GM21360 (cell line): Measurements from ENCODE around the gene TMEM164.
A peak's percentile ranks its signal among the peaks of the same experiment; 100 is the strongest.
"Not testable (repeated sequence)": the region's sequence is repeated elsewhere in the genome, so short reads cannot be mapped to it uniquely, and the experiment has no call there.

Source experiments
- ATAC-seq: cut with Tn5 transposase; IDR thresholded peaks from one replicate; pipeline ENCODE4 v1.9.1; 2021; ENCODE audit warnings: mild to moderate bottlenecking, moderate library complexity; ENCODE audit not compliant: unreplicated experiment

The TMEM164 gene

DNA sequence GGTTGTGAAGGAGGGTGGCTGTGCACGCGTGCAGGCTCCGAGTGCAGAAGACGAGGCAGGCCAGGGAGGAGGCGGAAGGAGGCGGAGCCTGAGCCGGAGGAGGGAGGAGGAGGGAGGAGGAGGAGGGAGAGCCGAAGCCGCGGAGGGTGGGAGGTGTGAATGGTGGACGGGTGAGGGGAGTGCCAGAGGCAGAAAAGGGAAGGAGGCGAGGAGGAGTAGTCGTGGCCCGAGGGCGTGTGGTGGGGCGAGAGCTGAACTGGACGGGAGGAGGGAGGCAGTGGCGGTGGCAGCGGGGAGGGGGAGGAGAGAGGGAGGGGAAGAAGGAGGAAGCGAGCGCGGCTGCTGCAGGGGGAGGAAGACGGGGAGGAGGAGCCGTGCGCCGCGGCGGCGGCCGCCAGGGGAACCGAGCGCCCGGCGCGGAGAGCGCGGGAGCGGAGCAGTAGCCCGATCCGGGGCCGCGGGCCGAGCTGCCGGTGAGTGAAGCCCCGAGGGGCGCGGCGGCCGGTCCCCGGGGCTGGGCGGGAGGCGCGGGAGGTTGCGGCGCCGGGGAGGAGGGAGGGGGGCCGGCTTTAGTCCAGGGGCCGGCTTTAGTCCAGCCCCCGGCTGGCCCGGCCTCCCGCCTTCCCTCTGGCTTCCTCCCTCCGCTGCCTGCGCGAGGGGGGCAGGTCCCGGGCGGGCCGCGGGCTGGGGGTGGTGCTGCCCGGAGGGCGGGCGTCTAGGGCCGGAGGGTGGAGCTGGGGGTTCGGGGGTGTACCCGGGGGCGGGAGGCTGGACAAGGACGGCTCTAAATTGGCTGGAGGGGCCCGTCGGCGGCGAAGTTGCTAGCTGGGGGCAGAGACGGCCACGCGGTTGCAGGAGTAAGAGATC, at the start of gene TMEM164:
TSS of gene TMEM164 (plus strand) at position 815 of the 867 bp plus-strand sequence. CDS start 661 bp downstream, outside the sequence.
- peak; percentile 69 for ATAC-seq

DNA sequence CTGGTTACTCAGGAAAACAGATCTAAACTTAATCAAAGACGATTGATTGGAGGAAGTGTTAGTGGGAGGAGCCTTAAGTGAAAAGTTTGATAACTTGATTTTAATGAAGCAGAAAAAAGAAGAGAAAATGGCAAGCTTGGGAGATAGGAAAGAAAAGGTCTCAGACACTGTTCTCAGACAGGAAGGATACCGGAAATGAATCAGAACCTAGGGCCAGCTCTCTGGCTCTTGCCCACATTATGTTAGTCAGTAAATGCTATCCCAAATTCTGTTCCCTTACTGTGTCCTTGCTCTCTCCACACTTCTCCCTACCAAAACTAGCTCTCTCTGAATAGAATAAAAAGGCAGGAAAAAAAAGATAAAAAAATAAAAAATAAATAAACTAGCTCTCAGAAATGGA, 48.6 kb upstream of the TMEM164 start:
- ATAC-seq: no peak

DNA sequence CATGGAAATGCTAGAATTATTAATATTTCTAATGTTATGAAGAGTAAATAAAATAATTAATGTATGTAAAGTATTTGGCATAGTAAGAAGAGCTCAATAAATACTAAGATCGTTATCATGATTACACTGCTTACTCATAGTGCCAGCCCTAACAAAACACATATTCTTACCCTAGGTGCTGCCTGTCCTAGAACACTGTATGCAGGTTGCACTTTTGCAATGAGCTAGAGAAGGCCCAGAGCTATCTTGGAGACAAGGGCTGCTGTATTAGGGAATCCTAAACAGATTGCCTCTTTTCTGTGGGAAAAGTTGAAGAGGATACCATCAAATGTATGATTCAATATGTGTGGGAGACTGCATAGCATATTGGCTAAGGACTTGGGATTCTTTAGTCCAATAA, 48.0 kb upstream of the TMEM164 start:
- no peak for ATAC-seq

DNA sequence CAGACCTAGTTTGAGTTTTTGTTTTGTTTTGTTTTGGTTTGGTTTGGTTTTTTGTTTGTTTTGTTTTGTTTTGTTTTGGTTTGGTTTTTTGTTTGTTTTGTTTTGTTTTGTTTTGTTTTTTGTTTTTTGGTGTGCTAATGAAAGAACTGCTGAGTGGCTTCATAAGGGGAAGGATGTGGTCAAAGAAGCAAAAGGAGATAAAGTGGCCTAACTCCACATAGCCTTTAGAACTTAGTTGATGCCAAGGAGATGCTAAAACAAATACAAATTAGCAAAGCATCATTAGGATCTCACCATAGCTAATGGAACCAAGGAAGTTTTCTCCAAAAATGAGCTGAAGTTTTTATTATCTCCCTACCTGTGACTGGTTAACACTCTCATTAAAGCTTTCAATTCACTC, 44.6 kb upstream of the TMEM164 start:
- ATAC-seq: no peak

DNA sequence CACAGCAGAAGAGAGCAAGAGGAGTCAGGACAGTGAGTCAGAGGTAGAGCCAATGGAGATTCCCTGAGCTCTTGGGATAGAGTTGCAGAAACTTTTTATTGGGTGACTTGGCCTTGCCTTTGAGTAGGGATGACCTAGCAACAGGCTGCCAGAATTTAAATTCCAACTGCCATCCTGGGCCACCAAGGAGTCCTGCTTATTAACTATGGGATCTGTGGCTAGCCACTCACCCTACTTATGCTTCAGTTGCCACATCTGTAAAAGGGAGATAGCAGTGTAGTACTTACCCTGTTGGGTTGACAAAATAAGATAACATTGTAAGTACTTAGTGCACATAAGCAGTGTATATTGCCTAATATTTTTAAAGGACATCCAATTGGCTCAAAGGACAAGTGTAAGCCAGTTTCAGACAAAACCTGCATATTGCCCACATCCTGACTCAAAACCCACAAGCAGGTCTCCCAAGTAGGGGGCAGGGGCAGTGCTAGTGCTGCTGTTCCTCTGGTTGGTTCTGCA, 43.5 kb upstream of the TMEM164 start:
- no peak for ATAC-seq

DNA sequence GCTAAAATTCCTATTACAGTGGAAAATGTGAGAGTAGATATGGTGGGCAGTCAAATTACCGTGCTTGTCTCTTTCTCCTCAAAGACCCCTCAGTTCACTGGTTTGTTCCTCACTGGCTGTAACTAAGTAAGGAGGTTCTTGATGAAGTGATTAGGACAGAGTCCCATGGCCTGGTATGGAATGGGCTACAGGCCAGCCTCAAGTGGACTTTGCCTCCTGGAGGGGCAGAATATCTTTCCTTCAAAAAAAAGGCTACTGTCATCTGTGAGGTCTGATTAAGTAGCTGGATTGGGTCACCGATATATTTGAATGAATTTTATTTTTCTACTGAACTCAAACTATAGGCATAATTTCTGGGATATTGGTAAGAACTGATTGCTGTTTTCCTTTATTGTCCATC, 38.5 kb upstream of the TMEM164 start:
- no peak for ATAC-seq

DNA sequence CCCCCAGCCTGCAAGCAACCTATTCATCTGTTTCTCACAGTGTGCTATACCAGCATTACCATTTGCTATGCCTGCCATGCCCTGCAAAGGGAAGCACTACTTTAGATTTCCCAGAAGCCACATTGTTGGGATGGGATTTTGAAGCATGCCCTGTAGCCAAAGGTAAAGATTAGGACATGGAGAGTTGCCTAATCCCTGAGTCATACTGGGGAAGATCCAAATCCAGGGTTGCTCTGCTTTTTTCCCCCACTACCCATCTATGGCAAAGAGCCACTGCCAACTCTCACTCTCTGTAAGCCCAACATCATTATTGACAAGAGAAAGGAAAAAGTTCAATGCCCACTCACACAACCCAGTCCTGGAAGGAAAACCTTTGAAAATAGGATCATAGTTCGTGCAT, 36.7 kb upstream of the TMEM164 start:
- ATAC-seq: no peak

DNA sequence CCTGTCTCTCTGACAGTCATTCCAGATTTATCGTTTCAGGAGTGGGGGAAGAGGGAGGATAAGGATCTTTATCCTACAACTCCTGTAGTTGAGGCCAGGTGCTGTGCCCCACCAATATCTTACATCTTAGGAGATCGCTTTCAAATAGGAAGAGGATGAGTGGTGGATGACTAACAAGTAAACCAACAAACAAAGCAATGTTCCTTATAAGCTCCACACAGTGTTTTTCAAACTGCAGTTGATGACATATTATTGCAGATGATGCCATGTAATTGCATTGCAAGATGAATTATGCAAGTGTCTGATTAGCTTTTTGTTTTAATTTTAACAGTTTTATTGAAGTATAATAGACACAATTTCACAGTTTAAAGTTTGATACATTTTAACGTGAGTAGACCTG, 35.8 kb upstream of the TMEM164 start:
- no peak for ATAC-seq

DNA sequence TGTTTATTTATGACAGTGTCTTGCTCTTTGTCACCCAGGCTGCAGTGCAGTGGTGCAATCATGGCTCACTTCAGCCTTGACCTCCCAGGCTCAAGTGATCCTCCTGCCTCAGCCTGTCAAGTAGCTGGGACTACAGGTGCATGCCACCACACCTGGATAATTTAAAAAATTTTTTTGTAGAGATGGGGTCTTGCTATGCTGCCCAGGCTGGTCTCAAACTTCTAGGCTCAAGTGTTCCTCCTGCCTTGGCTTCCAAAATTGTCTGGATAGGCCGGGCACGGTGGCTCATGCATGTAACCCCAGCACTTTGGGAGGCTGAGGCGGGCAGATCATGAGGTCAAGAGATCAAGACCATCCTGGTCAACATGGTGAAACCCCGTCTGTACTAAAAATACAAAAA, 32.1 kb upstream of the TMEM164 start:
- not testable (repeated sequence) for ATAC-seq

DNA sequence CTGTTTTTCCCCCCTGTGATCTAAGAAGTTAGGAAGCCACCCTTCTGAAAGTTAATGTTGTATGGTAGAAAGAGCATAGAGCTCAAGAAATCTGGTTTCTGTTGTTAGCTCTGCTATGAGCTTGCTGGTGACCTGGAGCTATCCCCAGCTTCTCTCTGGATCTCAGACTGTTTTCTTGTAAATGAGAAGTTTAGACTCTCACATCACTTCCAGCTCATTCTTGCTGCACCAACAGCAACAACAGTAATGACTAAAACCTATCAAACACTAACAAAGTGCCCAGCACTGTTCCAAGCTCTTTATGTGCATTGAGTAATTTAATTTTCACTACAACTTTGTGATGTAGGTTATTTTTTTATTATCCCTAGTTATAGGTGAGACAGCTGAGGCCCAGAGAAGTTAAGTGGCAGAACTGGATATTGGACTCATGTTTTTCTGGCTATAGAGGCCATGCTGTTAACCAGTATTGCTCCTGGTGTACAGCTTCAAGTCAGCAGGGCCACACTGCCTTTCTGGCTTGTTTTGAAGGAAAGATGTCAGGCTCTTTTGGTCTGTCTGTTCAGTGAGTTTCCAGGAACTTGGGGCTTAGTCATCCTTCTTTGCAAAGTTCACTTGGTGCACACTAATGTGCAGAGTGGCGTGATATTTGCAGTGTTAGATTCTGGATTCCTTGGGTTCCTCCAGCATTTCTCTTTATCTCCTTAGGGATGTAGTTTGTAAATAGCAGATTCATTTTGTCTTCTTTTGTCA, 27.8 kb upstream of the TMEM164 start:
- ATAC-seq: no peak

DNA sequence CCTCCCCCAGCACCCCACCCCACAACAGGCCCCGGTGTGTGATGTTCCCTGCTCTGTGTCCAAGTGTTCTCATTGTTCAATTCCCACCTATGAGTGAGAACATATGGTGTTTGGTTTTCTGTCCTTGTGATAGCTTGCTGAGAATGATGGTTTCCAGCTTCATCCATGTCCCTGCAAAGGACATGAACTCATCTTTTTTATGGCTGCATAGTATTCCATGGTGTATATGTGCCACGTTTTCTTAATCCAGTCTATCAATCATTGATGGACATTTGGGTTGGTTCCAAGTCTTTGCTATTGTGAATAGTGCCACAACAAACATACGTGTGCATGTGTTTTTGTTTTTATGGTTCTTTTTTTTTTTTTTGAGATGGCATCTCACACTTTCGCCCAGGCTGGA, 17.7 kb upstream of the TMEM164 start:
- ATAC-seq: not testable (repeated sequence)

DNA sequence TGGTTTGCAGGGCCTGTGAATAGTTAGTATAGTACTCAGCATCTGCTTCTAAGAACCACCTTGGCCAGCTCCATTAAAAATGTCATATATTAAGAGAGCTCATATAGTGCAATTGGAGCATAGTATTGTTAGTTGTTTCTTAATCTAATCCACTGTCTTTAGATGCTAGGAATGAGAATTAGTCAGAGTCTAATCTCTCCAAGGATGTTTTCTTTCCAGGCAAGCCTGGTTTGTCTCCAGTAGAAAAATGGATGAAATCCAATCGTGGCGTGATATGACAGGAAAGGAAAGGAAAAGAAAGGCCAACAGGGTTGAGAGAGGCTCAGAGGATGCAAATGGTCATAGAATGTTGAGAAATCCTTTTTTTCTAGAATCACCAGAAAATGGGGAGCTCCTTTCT, 15.0 kb upstream of the TMEM164 start:
- no peak for ATAC-seq

DNA sequence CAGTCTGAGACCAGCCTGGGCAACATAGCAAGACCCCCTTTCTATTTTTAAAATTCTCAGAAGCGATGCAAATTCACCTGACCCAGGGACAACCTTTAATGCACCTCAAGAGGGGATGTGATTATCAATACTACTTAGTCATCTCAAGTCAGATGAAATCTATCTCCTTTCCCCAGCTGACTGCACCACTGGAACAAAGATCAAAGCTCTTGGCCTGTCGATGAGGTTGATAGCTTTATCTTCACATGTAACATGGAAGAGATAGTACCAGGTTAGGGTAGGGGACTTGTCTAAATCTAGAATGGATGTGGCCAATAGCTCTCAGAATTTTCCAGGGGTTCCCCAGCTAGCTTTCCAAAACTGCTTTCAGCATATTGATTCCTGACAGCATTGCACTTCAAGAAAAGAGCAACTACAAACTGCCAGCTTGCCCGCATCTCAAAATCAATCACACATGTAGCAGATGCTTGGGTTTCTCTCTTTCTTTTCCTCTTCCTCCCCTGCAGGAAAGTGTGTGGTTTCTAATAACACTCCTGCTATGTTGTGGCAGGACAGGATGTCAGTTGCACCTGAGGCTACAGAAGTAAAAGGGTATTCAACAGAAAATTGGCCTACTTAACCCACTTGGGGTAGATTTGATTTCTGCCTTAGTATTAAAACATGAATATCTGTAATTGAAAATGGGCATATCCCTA, 12.2 kb upstream of the TMEM164 start:
- no peak for ATAC-seq

DNA sequence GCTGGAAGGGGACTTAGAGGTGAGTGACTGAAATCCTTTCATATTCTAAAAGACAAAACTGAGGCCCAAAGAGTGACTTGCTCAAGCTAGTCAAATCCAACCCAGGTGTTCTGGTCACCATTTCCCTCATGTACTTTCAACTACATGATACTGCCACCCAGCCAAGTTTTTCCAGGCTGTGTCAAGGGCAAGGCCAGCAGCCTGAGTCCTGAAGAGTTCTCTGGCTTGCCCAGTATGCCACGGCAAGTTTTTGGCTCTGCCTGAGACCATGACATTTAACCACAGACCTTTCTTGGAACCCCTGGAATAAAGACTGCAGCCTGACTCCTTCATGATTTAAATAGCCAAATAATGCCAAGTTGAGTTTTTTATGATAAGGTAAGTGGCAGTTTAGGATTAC, 10.7 kb upstream of the TMEM164 start:
- no peak for ATAC-seq

DNA sequence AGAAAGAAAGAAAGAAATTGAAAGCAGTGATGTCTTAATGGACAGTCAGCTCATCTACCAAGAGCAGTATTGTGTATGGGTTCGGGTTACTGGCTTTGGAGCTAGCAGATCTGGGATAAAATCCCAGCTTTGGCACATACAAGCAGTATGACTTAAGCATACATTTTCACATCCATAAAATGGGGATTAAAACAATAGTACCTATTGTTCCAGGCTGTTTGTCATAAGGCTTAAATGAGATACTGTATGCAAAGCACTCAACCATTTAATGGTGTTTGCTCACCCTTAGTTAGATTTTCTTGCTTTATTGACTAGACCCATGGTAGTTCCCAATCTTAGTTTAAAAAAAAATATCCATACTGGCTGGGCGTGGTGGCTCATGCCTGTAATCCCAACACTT, 7.8 kb upstream of the TMEM164 start:
- no peak for ATAC-seq

DNA sequence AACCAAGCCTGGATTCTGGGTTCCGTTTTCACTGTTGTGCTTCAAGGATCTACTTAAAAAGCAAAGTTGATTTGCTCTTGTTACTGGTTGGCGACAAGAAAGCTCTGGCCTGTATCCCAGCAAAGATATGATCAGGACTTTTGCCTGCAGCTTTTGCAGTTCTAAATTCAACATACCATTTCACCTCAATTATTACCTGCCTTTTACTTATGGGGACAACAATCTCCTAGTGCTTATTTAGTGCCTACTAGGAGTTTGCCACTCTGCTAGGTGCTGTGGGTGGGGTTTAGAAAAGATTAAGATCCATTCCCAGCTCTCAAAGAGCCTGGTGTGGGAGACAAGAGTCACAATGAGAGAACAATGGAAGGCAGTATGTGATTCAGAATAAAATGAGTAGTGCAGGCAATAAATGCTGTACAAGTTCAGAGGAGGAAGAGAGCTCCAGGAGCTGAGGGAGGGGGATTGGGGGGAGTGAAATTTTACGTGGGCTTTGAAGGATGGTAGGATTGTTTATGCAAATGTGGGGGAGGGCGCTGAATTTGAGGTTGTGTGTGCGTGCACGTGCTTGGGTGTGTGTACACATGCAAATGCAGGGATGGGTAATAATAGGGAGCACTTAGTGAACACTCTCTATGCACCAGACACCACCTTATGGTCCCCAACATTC, 5.0 kb upstream of the TMEM164 start:
- ATAC-seq: no peak

DNA sequence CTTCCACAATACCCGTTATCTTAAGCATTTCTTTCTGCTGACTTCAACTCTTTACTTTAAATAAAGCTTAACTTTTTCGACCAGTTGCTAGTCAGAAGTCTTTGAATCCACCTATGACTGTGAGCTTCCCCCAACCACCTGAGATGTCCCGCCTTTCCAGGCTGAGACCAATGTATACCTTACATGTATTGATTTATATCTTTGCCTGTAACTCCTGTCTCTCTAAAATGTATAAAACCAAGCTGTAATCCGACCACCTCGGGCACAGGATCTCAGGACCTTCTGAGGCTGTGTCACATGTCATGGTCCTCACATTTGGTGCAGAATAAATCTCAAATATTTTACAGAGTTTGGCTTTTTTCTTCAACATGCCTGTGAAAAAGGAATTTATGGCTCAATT, 2.9 kb upstream of the TMEM164 start:
- ATAC-seq: no peak

DNA sequence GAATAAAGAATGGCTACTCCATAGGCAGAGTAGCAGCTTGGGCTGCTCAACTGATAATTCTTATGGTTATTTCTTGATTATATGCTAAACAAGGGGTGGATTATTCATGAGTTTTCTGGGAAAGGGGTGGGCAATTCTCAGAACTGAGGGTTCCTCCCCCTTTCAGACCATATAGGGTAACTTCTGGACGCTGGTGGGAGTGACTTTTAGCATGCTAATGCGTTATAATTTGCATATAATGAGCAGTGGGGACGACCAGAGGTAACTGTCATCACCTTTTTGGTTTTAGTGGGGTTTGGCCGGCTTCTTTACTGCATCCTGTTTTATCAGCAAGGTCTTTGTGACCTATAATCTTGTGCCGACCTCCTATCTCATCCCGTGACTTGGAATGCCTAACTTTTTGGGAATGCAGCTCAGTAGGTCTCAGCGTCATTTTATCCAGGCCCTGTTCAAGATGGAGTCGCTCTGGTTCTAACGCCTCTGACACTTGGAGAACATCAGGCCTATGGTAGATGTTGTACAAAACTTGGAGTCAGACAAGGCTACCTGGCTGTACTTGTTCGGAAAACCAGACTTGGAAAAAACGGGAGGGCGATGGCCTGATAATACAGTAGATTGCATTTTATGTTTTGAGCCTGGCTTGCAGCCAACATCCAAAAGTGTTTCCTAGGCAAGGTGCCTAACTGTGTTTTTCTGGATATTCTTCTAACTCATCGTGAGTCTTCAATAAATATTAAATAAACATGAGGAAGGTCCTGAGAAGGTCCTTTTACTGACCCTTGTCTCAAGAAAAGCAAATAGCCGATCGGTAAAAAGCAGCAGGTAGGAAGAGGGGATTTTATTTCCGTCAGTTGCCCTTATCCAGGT, 1.8 kb upstream of the TMEM164 start:
- no peak for ATAC-seq

DNA sequence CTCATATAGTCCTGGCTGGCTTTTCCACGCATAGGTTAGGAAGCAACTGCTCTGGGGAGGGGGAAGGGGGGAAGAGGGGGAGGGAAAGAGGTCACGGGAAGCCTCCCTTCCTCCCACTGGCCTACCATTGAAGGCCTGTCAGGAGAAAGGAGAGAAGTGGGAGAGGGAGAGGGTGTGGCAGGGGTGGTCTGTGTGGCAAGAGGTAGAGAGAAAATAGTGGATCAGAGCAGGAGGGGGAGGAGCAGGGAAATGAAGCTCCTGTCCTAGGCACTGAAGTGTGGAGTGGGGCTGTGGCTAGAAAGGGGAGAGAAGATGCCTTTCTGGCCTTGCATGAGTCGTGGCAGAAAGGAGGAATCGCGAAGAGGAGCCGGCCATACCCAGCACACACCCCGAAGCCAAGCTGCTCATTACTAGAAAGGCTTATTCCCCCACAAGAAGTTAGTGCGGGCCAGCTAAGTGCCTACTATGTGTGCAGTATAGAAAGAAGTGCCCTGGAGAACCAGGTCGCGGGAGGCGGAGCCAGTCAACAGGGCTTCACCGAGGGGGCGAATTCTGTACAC, 1.1 kb upstream of the TMEM164 start:
- no peak for ATAC-seq
